ENCODE data around the gene MMAB. TPM values are rescaled to one million over a fixed set of nuclear protein-coding genes. Genes with fewer than 3 reads are reported as not detected.

Gene MMAB
- total RNA-seq, 1 experiment from 2014 or later, result 34.9 TPM

DNA sequence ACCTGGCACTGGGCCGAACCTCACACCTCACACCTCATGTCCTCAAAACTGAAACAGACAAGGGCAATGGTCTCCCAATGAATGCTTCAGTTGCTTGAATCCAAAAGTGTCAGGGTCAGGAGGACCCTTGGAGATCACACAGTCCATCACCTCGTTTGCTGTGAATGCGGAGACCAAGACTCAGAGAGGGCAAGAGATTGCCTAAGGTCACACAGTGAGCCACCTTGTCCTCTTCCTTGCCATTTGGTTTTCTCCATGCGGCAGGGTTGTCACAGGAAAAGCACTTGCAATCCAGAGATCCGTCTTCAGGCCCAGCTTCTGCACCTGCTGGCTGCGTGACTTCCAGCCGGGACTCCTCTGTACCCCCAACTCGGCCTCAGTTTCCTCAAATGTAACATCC is 28.3 kb upstream of the MMAB start:
- Histone ChIP-seq H3K27ac (ENCODE audit: low read depth, low read length) (no peak overlapping the region), H4K20me1 (ENCODE audit: insufficient read depth) (no peaks in the 10 kb centered on the region), H3K4me1 (ENCODE audit: control insufficient read depth in 1 of 2, insufficient read depth in 2 of 2, low read length in 2 of 2) (peaks cover 4 to 11% of the 10 kb centered on the region in 2 experiments), H2AFZ (ENCODE audit: low read depth, low read length, poor library complexity, severe bottlenecking) (no peak overlapping the region), H3K9me2 (ENCODE audit: insufficient read depth) (no peaks in the 10 kb centered on the region), H3K27me3 (ENCODE audit: insufficient read depth, low read length) (no peaks in the 10 kb centered on the region), H3K36me3 (ENCODE audit: control insufficient read depth in 1 of 2, insufficient read depth in 2 of 2, low read length in 2 of 2) (no peaks in the 10 kb centered on the region), H3K9ac (ENCODE audit: low read length) (no peak overlapping the region), H3K4me3 (replicated peaks in 1 of 2; ENCODE audit: low read depth in 1 of 2, low read length in 2 of 2) (no peak overlapping the region), H3K9me3 (ENCODE audit: control insufficient read depth in 1 of 2, insufficient read depth in 1 of 2, low read depth in 1 of 2, low read length in 2 of 2) (no peaks in the 10 kb centered on the region), H3K79me2 (ENCODE audit: insufficient read depth, low read length) (no peaks in the 10 kb centered on the region), H3K4me2 (ENCODE audit: low read length) (no peak overlapping the region)
- no peak for DNase-seq (ENCODE audit: low read depth, low spot score)
- BruUV-seq (replicated peaks), result no TSS peak
- CTCF ChIA-PET, result no interaction called here
- TF ChIP-seq ZFX (IDR thresholded peaks at IDR 0.05), result no peak
- TF ChIP-seq, protein P1, sequence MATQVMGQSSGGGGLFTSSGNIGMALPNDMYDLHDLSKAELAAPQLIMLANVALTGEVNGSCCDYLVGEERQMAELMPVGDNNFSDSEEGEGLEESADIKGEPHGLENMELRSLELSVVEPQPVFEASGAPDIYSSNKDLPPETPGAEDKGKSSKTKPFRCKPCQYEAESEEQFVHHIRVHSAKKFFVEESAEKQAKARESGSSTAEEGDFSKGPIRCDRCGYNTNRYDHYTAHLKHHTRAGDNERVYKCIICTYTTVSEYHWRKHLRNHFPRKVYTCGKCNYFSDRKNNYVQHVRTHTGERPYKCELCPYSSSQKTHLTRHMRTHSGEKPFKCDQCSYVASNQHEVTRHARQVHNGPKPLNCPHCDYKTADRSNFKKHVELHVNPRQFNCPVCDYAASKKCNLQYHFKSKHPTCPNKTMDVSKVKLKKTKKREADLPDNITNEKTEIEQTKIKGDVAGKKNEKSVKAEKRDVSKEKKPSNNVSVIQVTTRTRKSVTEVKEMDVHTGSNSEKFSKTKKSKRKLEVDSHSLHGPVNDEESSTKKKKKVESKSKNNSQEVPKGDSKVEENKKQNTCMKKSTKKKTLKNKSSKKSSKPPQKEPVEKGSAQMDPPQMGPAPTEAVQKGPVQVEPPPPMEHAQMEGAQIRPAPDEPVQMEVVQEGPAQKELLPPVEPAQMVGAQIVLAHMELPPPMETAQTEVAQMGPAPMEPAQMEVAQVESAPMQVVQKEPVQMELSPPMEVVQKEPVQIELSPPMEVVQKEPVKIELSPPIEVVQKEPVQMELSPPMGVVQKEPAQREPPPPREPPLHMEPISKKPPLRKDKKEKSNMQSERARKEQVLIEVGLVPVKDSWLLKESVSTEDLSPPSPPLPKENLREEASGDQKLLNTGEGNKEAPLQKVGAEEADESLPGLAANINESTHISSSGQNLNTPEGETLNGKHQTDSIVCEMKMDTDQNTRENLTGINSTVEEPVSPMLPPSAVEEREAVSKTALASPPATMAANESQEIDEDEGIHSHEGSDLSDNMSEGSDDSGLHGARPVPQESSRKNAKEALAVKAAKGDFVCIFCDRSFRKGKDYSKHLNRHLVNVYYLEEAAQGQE (IDR thresholded peaks at IDR 0.05; ENCODE audit: low read depth), result no peak
- TF ChIP-seq POLR2AphosphoS5 (IDR thresholded peaks at IDR 0.05; ENCODE audit: low read depth, low read length), result no peak
- no peak for TF ChIP-seq SRF (IDR thresholded peaks at IDR 0.05; ENCODE audit: low read depth)
- TF ChIP-seq, protein P2, sequence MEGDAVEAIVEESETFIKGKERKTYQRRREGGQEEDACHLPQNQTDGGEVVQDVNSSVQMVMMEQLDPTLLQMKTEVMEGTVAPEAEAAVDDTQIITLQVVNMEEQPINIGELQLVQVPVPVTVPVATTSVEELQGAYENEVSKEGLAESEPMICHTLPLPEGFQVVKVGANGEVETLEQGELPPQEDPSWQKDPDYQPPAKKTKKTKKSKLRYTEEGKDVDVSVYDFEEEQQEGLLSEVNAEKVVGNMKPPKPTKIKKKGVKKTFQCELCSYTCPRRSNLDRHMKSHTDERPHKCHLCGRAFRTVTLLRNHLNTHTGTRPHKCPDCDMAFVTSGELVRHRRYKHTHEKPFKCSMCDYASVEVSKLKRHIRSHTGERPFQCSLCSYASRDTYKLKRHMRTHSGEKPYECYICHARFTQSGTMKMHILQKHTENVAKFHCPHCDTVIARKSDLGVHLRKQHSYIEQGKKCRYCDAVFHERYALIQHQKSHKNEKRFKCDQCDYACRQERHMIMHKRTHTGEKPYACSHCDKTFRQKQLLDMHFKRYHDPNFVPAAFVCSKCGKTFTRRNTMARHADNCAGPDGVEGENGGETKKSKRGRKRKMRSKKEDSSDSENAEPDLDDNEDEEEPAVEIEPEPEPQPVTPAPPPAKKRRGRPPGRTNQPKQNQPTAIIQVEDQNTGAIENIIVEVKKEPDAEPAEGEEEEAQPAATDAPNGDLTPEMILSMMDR (IDR thresholded peaks at IDR 0.05 in 2 of 3, conservative IDR thresholded peaks at IDR 0.05 in 1 of 3; ENCODE audit: borderline replicate concordance in 1 of 3, insufficient read depth in 1 of 3, low read depth in 2 of 3, low read length in 2 of 3), result no peak
- TF ChIP-seq RAD21 (IDR thresholded peaks at IDR 0.05; ENCODE audit: low read depth), result no peak
- no peak for TF ChIP-seq CEBPB (IDR thresholded peaks at IDR 0.05; ENCODE audit: low read depth)
- TF ChIP-seq, protein P3, sequence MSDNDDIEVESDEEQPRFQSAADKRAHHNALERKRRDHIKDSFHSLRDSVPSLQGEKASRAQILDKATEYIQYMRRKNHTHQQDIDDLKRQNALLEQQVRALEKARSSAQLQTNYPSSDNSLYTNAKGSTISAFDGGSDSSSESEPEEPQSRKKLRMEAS (IDR thresholded peaks at IDR 0.05), result no peak
- no peak for TF ChIP-seq JUND (IDR thresholded peaks at IDR 0.05)
- ATAC-seq, result no peak
- RAD21 ChIA-PET (ENCODE audit: low non-redundant PET in 1 of 2, low total read pairs in 2 of 2, uncharacterized antibody in 2 of 2, unreplicated experiment in 2 of 2), result no interaction called here
- intact Hi-C loops (cut with micrococcal nuclease), result no loop called here
- POLR2A ChIA-PET, result no interaction called here
